Dedifferentiated amniotic fluid mesenchymal stem cell (primary cell): ENCODE results near the gene HCAR3.

Experiments
- DNase-seq: peaks from one replicate; pipeline ENCODE4 v3.0.0-alpha.2; 2016; ENCODE audit errors: extremely low spot score

HCAR3 gene

DNA sequence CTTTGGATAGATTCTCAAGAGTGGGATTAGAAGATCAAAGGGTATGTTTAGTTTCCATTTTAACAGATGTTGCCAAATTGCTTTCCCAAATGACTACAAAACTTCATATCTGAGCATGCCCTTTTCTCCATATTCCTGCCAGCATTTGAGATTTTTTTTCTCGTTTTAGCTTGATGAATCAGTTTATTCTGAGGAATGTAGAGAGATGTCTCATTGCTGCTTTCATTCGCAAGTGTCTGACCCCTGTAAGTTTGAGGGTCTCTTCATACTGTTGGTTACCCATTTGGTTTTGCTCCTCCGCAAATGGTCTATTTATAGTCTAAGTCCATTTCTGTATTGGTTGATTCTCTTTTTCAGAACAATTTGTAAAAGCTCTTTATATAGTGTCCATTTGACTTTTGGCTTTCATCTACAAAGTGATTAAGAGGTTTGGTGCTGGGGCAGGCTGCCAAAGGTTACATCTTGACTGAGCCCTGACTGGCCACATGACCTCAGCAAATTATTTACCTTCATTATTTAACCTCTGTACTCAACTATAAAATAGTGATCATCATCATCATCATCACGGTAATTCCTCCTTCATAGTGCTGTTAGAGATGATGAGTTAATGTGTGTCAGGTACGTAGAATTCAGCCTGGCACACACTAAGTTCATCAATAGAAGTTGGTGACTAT, 47.1 kb downstream of the HCAR3 start:
- DNase-seq: peak; percentile 26

DNA sequence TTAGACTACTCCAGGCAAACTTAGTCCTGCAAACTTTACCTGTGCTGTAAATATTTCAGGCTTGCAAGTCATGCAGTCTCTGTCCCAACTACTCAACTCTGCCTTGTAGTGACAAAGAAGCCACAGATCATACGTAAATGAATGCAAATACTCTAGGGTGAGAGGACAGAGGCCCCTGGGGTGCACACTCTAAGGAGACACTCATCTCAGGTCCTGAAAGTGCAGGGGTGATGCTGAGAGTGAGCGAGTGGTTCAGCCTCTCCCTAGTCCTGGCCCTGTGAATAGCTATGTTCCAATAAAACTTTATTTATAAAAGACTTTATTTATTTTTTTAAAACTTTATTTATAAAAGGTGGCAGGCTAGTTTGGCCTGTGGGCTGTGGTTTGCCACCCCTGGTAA, 48.3 kb downstream of the HCAR3 start:
- no peak for DNase-seq

DNA sequence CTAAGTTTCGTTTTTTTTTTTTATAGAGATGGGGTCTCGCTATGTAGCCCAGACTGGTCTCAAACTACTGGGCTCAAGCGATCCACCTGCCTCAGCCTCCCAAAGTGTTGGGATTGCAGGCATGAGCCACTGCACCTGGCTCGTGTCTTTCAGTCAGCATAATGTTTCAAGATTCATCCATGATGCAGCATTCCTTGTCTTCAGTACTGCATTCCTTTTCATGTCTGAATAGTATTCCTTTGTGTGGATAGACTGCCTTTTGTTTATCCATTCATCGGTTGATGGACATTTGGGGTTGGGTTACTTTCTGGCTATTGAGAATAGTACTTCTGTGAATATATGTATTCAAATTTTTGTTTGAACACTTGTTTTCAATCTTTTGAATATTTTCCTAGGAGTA, 50.9 kb downstream of the HCAR3 start:
- DNase-seq: no peak

DNA sequence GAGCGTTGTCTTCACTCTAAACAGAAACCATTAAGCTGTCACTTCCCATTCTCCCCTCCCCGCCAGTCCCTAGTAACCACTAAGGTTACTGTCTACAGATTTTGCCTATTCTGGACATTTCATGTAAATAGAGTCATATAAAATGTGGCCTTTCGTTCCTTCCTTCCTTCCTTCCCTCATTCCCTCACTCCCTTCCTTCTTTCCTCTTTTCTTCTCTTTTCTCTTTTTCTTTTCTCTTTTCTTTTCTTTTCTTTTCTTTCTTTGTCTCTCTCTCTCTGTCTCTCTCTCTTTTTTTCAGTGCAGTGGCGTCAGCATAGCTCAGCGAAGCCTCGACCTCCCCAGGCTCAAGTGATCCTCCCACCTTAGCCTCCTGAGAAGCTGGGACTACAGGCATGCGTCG, 51.3 kb downstream of the HCAR3 start:
- no peak for DNase-seq
